H54 (cell line): ENCODE results near the gene TMEM44.

Experiments used
- DNase-seq: peaks from one replicate; pipeline ENCODE4 v3.0.0; 2011; ENCODE audit warnings: low spot score, mixed read lengths; ENCODE audit not compliant: insufficient read length
- FAIRE-seq: peaks from 3 replicates; lab custom pipeline; 2011; peaks lifted over from hg19 to GRCh38; lab: Jason Lieb, UNC
- POLR2A ChIP-seq: IDR thresholded peaks from 2 replicates; pipeline ENCODE4 v1.6.1; 2011; ENCODE audit warnings: low read depth, mild to moderate bottlenecking, low read length

TMEM44 gene

GRCh38 chr3:194664857-194665256, 31.6 kb upstream of the TMEM44 start:
- TF ChIP-seq POLR2A: no peak
- no peak for DNase-seq
- FAIRE-seq: peak; percentile 52

DNA sequence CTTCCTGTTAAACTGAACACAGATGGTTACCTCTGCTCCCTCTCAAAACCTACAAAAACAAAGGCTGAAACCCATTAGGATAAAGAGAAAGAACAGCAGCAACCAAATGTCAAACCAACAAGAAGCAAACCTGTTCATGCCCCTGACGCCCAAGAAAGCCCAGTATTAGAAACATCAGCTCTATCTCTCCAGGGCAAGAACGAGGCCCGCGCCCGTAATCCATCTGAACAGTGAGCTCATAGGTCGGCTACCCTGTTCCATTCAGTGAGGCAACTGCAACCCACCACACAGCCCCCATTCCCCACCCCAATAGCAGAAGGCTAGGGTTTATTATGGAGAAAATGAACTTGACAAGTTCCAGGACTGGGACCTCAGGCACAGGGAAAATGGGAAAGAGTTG, 28.7 kb upstream of the TMEM44 start:
- DNase-seq: no peak
- no peak for TF ChIP-seq POLR2A

DNA sequence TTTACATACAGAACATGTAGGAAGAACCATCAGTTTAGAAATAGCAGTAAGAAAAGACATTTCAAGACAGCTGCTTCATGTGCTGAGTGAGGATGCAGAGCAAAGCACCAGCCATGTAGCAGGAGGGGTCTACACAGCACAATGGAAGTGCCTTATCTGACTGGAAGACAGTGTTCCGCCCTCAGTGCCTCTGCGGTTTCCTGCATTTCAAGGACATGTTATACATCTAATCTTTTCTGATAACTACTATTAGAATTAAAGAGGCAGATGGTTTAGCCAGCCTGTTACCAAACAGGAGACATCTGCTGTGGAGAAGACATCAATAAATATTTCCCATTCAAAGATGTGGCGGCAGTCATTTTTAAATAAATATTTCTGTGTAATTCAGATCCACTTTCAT, 28.2 kb upstream of the TMEM44 start:
- no peak for TF ChIP-seq POLR2A
- no peak for DNase-seq
- no peak for FAIRE-seq

More for the DNA sequence above, 28.7 kb upstream of the TMEM44 start:
- FAIRE-seq: no peak

DNA sequence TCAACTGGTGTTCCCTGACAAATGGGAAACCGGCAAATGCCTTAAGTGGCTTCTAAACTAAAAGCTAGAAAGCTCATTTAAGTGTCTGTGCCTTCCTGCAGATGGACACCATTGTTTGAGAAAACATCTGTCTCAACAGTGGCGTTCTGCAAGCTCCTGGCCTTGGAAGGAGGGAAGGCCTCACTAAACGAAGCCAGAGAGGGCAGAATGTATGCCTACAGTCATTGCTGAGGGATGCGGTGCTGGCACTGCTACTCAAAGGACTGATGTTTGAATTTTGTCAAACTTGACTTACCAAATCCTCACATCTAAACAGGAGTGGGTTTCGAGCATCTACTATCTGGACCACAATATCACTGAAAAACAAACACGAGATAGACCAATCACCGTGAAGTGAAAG, 26.6 kb upstream of the TMEM44 start:
- FAIRE-seq (no peak), DNase-seq (no peak)
- TF ChIP-seq POLR2A: no peak

- no peak for DNase-seq
- TF ChIP-seq POLR2A: no peak
- peak; percentile 36 for FAIRE-seq
Observed at GRCh38 chr3:194658477-194659242, 25.4 kb upstream of the TMEM44 start.

- FAIRE-seq (peak; percentile 6), DNase-seq (no peak)
- no peak for TF ChIP-seq POLR2A
Observed at GRCh38 chr3:194657439-194657838, 24.2 kb upstream of the TMEM44 start.

DNA sequence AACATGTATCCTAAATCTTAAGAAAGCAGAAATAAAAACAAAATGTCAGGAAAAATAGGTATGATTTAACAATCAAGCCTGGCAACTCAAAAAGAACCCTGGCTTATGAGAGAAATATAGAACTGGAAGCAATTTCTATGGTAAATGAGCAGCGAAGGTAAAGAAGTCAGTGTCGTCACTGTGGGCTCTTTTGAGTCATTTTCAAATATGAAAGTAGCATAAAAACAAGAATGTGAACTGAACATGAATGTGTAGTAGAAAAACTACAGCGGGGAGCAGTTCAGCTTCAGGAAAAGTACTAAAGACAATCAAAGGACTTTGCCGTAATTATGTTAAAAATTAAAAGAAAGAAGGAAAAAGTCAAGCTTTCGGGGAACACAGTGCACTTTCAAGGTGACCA, 21.2 kb upstream of the TMEM44 start:
- no peak for TF ChIP-seq POLR2A
- FAIRE-seq (no peak), DNase-seq (no peak)

GRCh38 chr3:194647747-194648146, 14.5 kb upstream of the TMEM44 start:
- FAIRE-seq (no peak), DNase-seq (no peak)
- no peak for TF ChIP-seq POLR2A

GRCh38 chr3:194642769-194643168, 9.6 kb upstream of the TMEM44 start:
- DNase-seq (no peak), FAIRE-seq (no peak)
- no peak for TF ChIP-seq POLR2A

- FAIRE-seq (no peak), DNase-seq (no peak)
- no peak for TF ChIP-seq POLR2A
Observed at GRCh38 chr3:194640829-194641228, 7.6 kb upstream of the TMEM44 start.

- no peak for FAIRE-seq
Observed at GRCh38 chr3:194638991-194639605, 5.9 kb upstream of the TMEM44 start.

GRCh38 chr3:194637541-194638400, 4.6 kb upstream of the TMEM44 start:
- TF ChIP-seq POLR2A: no peak
- FAIRE-seq: no peak
- no peak for DNase-seq

More at GRCh38 chr3:194638991-194639605, 5.9 kb upstream of the TMEM44 start:
- no peak for TF ChIP-seq POLR2A
- no peak for DNase-seq

DNA sequence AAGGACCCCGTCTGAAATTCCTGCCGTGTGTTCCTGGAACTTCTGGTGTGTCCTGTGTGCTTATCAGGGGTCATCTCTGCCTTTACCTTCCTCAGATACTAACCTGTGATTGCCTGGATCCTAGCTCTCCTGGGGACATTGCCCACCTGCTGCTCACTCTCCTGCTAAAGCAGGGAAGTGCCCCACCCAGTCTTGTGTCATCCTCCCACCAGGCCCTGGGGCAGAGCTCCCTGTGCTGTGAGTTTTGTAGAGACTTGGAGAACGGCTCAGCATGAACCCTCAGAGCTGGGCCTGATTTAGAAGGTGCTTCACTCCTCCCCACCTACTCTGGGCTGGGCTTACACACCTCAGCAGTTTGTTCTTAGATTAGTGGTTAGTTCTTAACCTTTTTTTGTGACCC, 3.8 kb upstream of the TMEM44 start:
- DNase-seq (no peak), FAIRE-seq (no peak)
- TF ChIP-seq POLR2A: no peak

GRCh38 chr3:194632809-194633348, 340 bp downstream of the TMEM44 start:
- no peak for TF ChIP-seq POLR2A
- FAIRE-seq: no peak
- DNase-seq: peak; percentile 69
